ENCODE results near the gene BCL2.

Gene BCL2

GRCh38 chr18:63177919-63178821, 141.4 kb downstream of the BCL2 start:
- DNase-seq: peak; percentile 97

- DNase-seq: peak; percentile 59
Observed at GRCh38 chr18:63177259-63177658, 142.3 kb downstream of the BCL2 start.

GRCh38 chr18:63175264-63175663, 144.3 kb downstream of the BCL2 start:
- no peak for DNase-seq

- no peak for DNase-seq
Observed at GRCh38 chr18:63173983-63174382, 145.6 kb downstream of the BCL2 start.

GRCh38 chr18:63169853-63170252, 149.7 kb downstream of the BCL2 start:
- no peak for DNase-seq

GRCh38 chr18:63168287-63168686, 151.3 kb downstream of the BCL2 start:
- no peak for DNase-seq

- DNase-seq: no peak
Observed at GRCh38 chr18:63166142-63166541, 153.4 kb downstream of the BCL2 start.

- DNase-seq: no peak
Observed at GRCh38 chr18:63164396-63164795, 155.2 kb downstream of the BCL2 start.

- no peak for DNase-seq
Observed at GRCh38 chr18:63162271-63163014, 157.1 kb downstream of the BCL2 start.

- peak; percentile 71 for DNase-seq
Observed at GRCh38 chr18:63161761-63162195, 157.8 kb downstream of the BCL2 start.

- no peak for DNase-seq
Observed at GRCh38 chr18:63161032-63161760, 158.4 kb downstream of the BCL2 start.

- no peak for DNase-seq
Observed at GRCh38 chr18:63160172-63160995, 159.2 kb downstream of the BCL2 start.

GRCh38 chr18:63159590-63159989, 160.0 kb downstream of the BCL2 start:
- no peak for DNase-seq

GRCh38 chr18:63158676-63159291, 160.8 kb downstream of the BCL2 start:
- no peak for DNase-seq

- peak; percentile 60 for DNase-seq
Observed at GRCh38 chr18:63158012-63158631, 161.4 kb downstream of the BCL2 start.

GRCh38 chr18:63157293-63158011, 162.1 kb downstream of the BCL2 start:
- DNase-seq: peak; percentile 99

- peak; percentile 72 for DNase-seq
Observed at GRCh38 chr18:63155910-63156773, 163.4 kb downstream of the BCL2 start.

- peak; percentile 99 for DNase-seq
Observed at GRCh38 chr18:63155169-63155852, 164.3 kb downstream of the BCL2 start.
